Brain microvascular endothelial cell (primary cell): ENCODE measurements around the gene ZBTB20.

ENCODE experiments used
- DNase-seq: peaks from one replicate; pipeline ENCODE4 v3.0.0-alpha.2; 2020
- H3K27ac ChIP-seq: fragments of 250-450 bp; sonication (Bioruptor Pico); 2 replicates; pipeline ENCODE4 v1.5.1; 2020; ENCODE audit warnings: mild to moderate bottlenecking, moderate library complexity
- H3K27me3 ChIP-seq: fragments of 250-450 bp; sonication (Bioruptor Pico); replicated peaks from 2 replicates; pipeline ENCODE4 v1.5.1; 2020; ENCODE audit warnings: mild to moderate bottlenecking
- H3K36me3 ChIP-seq: fragments of 250-450 bp; sonication (Bioruptor Pico); replicated peaks from 2 replicates; pipeline ENCODE4 v1.5.1; 2020; ENCODE audit warnings: mild to moderate bottlenecking
- H3K4me3 ChIP-seq: 2 replicates; pipeline ENCODE4 v1.5.1; 2011; ENCODE audit warnings: low read depth, mild to moderate bottlenecking, control low read depth, low read length, moderate library complexity
- CTCF ChIP-seq: IDR thresholded peaks from 2 replicates; pipeline ENCODE4 v1.5.1; 2011; ENCODE audit warnings: low read depth, mild to moderate bottlenecking, moderate library complexity, low read length, control low read depth, inconsistent platforms; ENCODE audit errors: missing control alignments
- in situ Hi-C: cut with HindIII; loops from 2 replicates; pipeline ENCODE4 v1.10.0; 2017; ENCODE audit warnings: low sequenced_read_pairs, low pct_ligation_motif_present

Gene ZBTB20

GRCh38 chr3:114933407-114933806, 213.7 kb downstream of the ZBTB20 start:
- Histone ChIP-seq H3K27ac (no peak overlapping the region), H3K36me3 (no peaks in the 10 kb centered on the region), H3K4me3 (no peak overlapping the region), H3K27me3 (no peaks in the 10 kb centered on the region)
- no peak for TF ChIP-seq CTCF
- no peak for DNase-seq
- in situ Hi-C loops: no loop called here

GRCh38 chr3:114929971-114930732, 216.9 kb downstream of the ZBTB20 start:
- H3K36me3 ChIP-seq: no peaks in the 10 kb centered on the region
- no peak for TF ChIP-seq CTCF
- DNase-seq: no peak

GRCh38 chr3:114928989-114929640, 218.0 kb downstream of the ZBTB20 start:
- Histone ChIP-seq H3K27ac (no peak overlapping the region), H3K27me3 (no peaks in the 10 kb centered on the region), H3K36me3 (no peaks in the 10 kb centered on the region), H3K4me3 (no peak overlapping the region)
- in situ Hi-C loops: no loop called here
- no peak for DNase-seq
- no peak for TF ChIP-seq CTCF

More at GRCh38 chr3:114929971-114930732, 216.9 kb downstream of the ZBTB20 start:
- H3K4me3 ChIP-seq: no peak overlapping the region
- no peaks in the 10 kb centered on the region for H3K27me3 ChIP-seq
- in situ Hi-C loops: no loop called here
- no peak overlapping the region for H3K27ac ChIP-seq

- no peaks in the 10 kb centered on the region for H3K36me3 ChIP-seq
- H3K27ac ChIP-seq: no peak overlapping the region
- DNase-seq: no peak
- in situ Hi-C loops: no loop called here
- H3K4me3 ChIP-seq: no peak overlapping the region
- H3K27me3 ChIP-seq: no peaks in the 10 kb centered on the region
- TF ChIP-seq CTCF: no peak
Observed at GRCh38 chr3:114904633-114905032, 242.5 kb downstream of the ZBTB20 start.

GRCh38 chr3:114903213-114903612, 243.9 kb downstream of the ZBTB20 start:
- no peak for DNase-seq
- H3K36me3 ChIP-seq: no peaks in the 10 kb centered on the region
- in situ Hi-C loops: no loop called here
- TF ChIP-seq CTCF: no peak
- no peak overlapping the region for H3K4me3 ChIP-seq
- H3K27me3 ChIP-seq: no peaks in the 10 kb centered on the region
- no peak overlapping the region for H3K27ac ChIP-seq
